ENCODE measurements around the gene RREB1. TPM values are rescaled to one million over a fixed set of nuclear protein-coding genes. Genes with fewer than 3 reads are reported as not detected.

The RREB1 gene
- total RNA-seq, 1 donor from 2014 or later: 16.6 TPM

GRCh38 chr6:7224731-7225130 lies 117.0 kb downstream of the RREB1 start:
- no peak overlapping the region for H3K4me3 ChIP-seq (ENCODE audit: low read depth, low read length)
- TF ChIP-seq, protein P1, sequence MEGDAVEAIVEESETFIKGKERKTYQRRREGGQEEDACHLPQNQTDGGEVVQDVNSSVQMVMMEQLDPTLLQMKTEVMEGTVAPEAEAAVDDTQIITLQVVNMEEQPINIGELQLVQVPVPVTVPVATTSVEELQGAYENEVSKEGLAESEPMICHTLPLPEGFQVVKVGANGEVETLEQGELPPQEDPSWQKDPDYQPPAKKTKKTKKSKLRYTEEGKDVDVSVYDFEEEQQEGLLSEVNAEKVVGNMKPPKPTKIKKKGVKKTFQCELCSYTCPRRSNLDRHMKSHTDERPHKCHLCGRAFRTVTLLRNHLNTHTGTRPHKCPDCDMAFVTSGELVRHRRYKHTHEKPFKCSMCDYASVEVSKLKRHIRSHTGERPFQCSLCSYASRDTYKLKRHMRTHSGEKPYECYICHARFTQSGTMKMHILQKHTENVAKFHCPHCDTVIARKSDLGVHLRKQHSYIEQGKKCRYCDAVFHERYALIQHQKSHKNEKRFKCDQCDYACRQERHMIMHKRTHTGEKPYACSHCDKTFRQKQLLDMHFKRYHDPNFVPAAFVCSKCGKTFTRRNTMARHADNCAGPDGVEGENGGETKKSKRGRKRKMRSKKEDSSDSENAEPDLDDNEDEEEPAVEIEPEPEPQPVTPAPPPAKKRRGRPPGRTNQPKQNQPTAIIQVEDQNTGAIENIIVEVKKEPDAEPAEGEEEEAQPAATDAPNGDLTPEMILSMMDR (IDR thresholded peaks at IDR 0.05; ENCODE audit: insufficient read depth, low read length, severe bottlenecking): no peak
- DNase-seq (ENCODE audit: low read depth): no peak
- H3K27me3 ChIP-seq (ENCODE audit: control insufficient read depth, insufficient read depth, low read length): no peaks in the 10 kb centered on the region
- no peak for FAIRE-seq
- H3K36me3 ChIP-seq (ENCODE audit: control insufficient read depth, insufficient read depth, low read length): peaks cover 30% of the 10 kb centered on the region

DNA sequence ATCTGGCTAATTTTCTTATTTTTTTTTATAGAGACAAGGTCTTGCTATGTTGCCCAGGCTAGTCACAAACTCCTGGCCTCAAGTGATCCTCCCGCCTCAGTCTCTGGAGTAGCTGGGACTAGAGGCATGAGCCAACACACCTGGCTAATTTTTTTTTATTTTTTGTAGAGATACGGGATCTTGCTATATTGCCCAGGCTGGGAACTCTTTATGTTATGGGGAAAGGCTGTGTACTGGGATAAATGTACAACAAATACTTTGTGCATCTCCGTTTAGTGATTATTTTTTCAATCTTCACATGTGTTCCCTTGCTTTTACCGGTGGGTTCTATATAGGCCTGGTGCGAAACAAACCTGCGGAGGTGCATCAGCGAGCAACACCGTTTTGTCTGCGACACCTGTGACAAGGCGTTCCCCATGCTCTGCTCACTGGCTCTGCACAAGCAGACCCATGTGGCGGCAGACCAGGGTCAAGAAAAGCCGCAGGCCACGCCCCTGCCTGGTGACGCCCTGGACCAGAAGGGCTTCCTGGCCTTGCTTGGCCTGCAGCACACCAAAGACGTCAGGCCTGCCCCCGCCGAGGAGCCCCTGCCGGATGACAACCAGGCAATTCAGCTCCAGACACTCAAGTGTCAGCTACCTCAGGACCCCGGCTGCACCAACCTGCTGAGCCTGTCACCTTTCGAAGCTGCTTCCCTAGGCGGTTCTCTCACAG lies 121.1 kb downstream of the RREB1 start:
- H3K27me3 ChIP-seq (ENCODE audit: control insufficient read depth, insufficient read depth, low read length): no peaks in the 10 kb centered on the region
- TF ChIP-seq, protein P1 (IDR thresholded peaks at IDR 0.05; ENCODE audit: insufficient read depth, low read length, severe bottlenecking): no peak
- no peak overlapping the region for H3K4me3 ChIP-seq (ENCODE audit: low read depth, low read length)
- peaks cover 48% of the 10 kb centered on the region for H3K36me3 ChIP-seq (ENCODE audit: control insufficient read depth, insufficient read depth, low read length)
- DNase-seq (ENCODE audit: low read depth): no peak
- no peak for FAIRE-seq

- H3K27me3 ChIP-seq (ENCODE audit: control insufficient read depth, insufficient read depth, low read length): no peaks in the 10 kb centered on the region
- TF ChIP-seq, protein P1 (IDR thresholded peaks at IDR 0.05; ENCODE audit: insufficient read depth, low read length, severe bottlenecking): no peak
- no peak for DNase-seq (ENCODE audit: low read depth)
- peaks cover 44% of the 10 kb centered on the region for H3K36me3 ChIP-seq (ENCODE audit: control insufficient read depth, insufficient read depth, low read length)
- no peak overlapping the region for H3K4me3 ChIP-seq (ENCODE audit: low read depth, low read length)
- FAIRE-seq: no peak
These were observed 121.9 kb downstream of the RREB1 start for GRCh38 chr6:7229376-7230326.

- TF ChIP-seq, protein P1 (IDR thresholded peaks at IDR 0.05; ENCODE audit: insufficient read depth, low read length, severe bottlenecking): no peak
- FAIRE-seq (no peak), DNase-seq (ENCODE audit: low read depth) (no peak)
- H3K36me3 ChIP-seq (ENCODE audit: control insufficient read depth, insufficient read depth, low read length): peaks cover 41% of the 10 kb centered on the region
- no peaks in the 10 kb centered on the region for H3K27me3 ChIP-seq (ENCODE audit: control insufficient read depth, insufficient read depth, low read length)
- no peak overlapping the region for H3K4me3 ChIP-seq (ENCODE audit: low read depth, low read length)
These were observed 122.5 kb downstream of the RREB1 start for GRCh38 chr6:7230327-7230691.

DNA sequence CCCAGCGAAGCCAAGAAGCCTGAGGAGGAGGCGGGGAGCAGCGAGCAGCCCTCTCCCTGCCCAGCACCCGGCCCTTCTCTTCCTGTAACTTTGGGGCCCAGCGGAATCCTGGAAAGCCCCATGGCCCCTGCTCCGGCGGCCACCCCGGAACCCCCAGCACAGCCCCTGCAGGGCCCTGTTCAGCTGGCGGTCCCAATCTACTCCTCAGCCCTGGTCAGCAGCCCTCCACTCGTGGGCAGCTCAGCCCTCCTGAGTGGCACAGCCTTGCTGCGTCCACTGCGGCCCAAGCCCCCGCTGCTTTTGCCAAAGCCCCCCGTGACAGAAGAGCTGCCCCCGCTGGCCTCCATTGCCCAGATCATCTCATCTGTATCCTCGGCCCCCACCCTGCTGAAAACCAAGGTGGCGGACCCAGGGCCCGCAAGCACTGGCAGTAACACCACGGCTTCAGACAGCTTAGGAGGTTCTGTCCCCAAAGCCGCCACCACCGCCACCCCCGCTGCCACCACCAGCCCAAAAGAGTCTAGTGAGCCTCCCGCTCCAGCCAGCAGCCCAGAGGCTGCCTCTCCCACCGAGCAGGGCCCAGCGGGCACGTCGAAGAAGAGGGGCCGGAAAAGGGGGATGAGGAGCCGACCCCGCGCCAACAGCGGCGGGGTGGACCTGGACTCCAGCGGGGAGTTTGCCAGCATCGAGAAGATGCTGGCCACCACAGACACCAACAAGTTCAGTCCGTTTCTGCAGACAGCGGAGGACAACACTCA lies 123.4 kb downstream of the RREB1 start:
- FAIRE-seq: no peak
- H3K36me3 ChIP-seq (ENCODE audit: control insufficient read depth, insufficient read depth, low read length): peaks cover 38% of the 10 kb centered on the region
- no peak for DNase-seq (ENCODE audit: low read depth)
- TF ChIP-seq, protein P1 (IDR thresholded peaks at IDR 0.05; ENCODE audit: insufficient read depth, low read length, severe bottlenecking): no peak
- no peak overlapping the region for H3K4me3 ChIP-seq (ENCODE audit: low read depth, low read length)
- no peaks in the 10 kb centered on the region for H3K27me3 ChIP-seq (ENCODE audit: control insufficient read depth, insufficient read depth, low read length)

Measured in bronchial epithelial cell (primary cell).